Breast epithelium (tissue), 4 donors: ENCODE results near the gene UPP2. TPM values are rescaled to one million over a fixed set of nuclear protein-coding genes. Genes with fewer than 3 reads are reported as not detected.

Experiments used
- DNase-seq, 2 donors: peaks; one replicate each; pipeline ENCODE4 v3.0.0-alpha.2; 2019; ENCODE audit warnings: low spot score in 2 of 2
- H3K27ac ChIP-seq, 2 donors: fragments of 200-600 bp; sonication (generic) in 1 of 2; one replicate each; pipeline ENCODE4 v1.5.1; 2016 to 2019; ENCODE audit warnings: mild to moderate bottlenecking in 1 of 2
- H3K27me3 ChIP-seq, 2 donors: fragments of 200-600 bp; sonication (generic) in 1 of 2; one replicate each; pipeline versions ENCODE4 v1.5.1 to v1.6.0; 2017 to 2019; ENCODE audit warnings: control low read depth in 1 of 2, mild to moderate bottlenecking in 1 of 2
- H3K36me3 ChIP-seq: fragments of 200-600 bp; one replicate; pipeline ENCODE4 v1.5.1; 2019
- H3K4me1 ChIP-seq, 2 donors: fragments of 200-600 bp; sonication (generic); one replicate each; pipeline ENCODE4 v1.5.1; 2016 to 2019; ENCODE audit warnings: control low read depth in 1 of 2
- H3K4me3 ChIP-seq, 3 donors: fragments of 200-600 bp; sonication (generic); 1 replicate in 2 of 3; 2 replicates in 1 of 3; pipeline ENCODE4 v1.5.1; 2016 to 2019; ENCODE audit warnings: mild to moderate bottlenecking in 3 of 3, moderate library complexity in 2 of 3
- H3K9me3 ChIP-seq, 2 donors: fragments of 200-600 bp; sonication (generic) in 1 of 2; one replicate each; pipeline ENCODE4 v1.5.1; 2016 to 2019; ENCODE audit warnings: control low read depth in 1 of 2
- POLR2A ChIP-seq: fragments of 450-650 bp; IDR thresholded peaks from one replicate; pipeline ENCODE4 v1.6.1; 2016; ENCODE audit warnings: antibody characterized with exemption, mild to moderate bottlenecking, moderate library complexity
- POLR2AphosphoS5 ChIP-seq, 3 donors: sonication (generic); formaldehyde crosslinking; IDR thresholded peaks; one replicate each; pipeline ENCODE4 v1.6.1; 2017; ENCODE audit warnings: antibody characterized with exemption in 3 of 3
- intact Hi-C: fragments of 100-400 bp; cut with DNase I; formaldehyde crosslinking; loops from one replicate; pipeline ENCODE4 v1.15.1; 2023; ENCODE audit warnings: low total_unique reads
- total RNA-seq, 3 donors: library from RNA; depleted of rRNA; stranded (reverse); fragments of >200 nt; gene quantifications; one replicate each; pipeline ENCODE4 v1.1.0, GENCODE V29; 2016
- TF ChIP-seq, protein P1 (sequence below), 3 donors: fragments of 450-650 bp; IDR thresholded peaks; one replicate each; pipeline ENCODE4 v1.5.1; 2016 to 2017; ENCODE audit warnings: antibody characterized with exemption in 3 of 3, mild to moderate bottlenecking in 3 of 3, moderate library complexity in 3 of 3

The UPP2 gene
- under 1 TPM in 1 of 3 donors, not detected in 2; 0.16 TPM for total RNA-seq

DNA sequence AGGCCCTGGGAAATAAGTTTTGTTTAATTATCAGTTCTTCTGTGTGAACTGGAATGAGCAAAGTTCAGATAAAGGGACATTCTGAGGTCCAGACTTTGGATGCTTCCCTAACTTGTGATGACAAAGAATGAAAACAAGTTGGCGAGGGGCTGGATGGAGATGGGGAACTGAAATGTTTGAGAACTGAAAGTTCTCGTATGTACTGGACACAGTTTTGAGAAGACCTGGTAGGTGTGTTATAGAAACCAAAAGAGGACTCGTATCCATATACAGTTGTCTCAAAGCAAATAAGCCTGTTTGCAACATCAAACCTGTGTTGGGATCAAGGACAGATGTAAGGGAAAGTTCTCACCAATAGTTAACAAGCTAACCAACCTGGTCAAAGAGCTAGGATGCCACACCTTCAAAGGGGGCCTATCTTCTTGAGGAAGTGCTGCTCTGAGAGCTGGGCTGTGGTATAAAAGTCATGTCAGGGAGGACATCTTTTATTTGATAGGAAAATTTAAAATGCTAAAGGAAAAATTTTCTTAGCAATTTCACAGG, at the start of gene UPP2:
Gene UPP2, plus strand, starts transcription at position 493 of the 543 bp plus-strand sequence. CDS start 188 bp downstream, outside the sequence.
- intact Hi-C loops, result no loop called here
- H3K4me1 ChIP-seq, result no peaks in the 10 kb centered on the region
- H3K27ac ChIP-seq, result no peak within 1 kb of the TSS
- H3K36me3 ChIP-seq, result no peaks in the 10 kb centered on the region
- H3K9me3 ChIP-seq, result no peaks in the 10 kb centered on the region
- TF ChIP-seq, protein P1, sequence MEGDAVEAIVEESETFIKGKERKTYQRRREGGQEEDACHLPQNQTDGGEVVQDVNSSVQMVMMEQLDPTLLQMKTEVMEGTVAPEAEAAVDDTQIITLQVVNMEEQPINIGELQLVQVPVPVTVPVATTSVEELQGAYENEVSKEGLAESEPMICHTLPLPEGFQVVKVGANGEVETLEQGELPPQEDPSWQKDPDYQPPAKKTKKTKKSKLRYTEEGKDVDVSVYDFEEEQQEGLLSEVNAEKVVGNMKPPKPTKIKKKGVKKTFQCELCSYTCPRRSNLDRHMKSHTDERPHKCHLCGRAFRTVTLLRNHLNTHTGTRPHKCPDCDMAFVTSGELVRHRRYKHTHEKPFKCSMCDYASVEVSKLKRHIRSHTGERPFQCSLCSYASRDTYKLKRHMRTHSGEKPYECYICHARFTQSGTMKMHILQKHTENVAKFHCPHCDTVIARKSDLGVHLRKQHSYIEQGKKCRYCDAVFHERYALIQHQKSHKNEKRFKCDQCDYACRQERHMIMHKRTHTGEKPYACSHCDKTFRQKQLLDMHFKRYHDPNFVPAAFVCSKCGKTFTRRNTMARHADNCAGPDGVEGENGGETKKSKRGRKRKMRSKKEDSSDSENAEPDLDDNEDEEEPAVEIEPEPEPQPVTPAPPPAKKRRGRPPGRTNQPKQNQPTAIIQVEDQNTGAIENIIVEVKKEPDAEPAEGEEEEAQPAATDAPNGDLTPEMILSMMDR (IDR thresholded peaks at IDR 0.05), result no peak
- TF ChIP-seq POLR2A, result no peak
- no peak for TF ChIP-seq POLR2AphosphoS5 (IDR thresholded peaks at IDR 0.05)
- no peak for DNase-seq
- H3K4me3 ChIP-seq, result no peak within 1 kb of the TSS
- no peaks in the 10 kb centered on the region for H3K27me3 ChIP-seq

DNA sequence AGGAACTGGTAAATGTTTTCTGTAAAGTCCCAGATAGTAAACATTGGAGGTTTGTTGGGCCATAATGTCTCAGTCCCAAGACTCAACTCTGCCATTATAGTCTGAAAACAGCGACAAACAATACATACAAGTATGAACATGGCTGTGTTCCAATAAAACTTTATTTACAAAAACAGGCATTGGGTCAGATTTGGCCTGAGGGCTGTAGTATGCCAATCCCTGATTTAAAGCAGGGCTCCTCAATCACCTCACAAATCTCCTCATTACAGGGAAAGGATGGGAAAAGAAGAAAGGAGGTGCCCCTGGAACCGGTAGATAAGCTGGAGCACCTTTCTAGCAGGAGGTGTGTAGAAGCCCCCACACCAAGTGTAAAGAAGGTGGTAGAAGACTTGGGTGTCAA, 48.9 kb upstream of the UPP2 start:
- TF ChIP-seq POLR2AphosphoS5 (IDR thresholded peaks at IDR 0.05), result no peak
- TF ChIP-seq, protein P1 (IDR thresholded peaks at IDR 0.05), result no peak
- no peak for TF ChIP-seq POLR2A
- Histone ChIP-seq H3K36me3 (no peaks in the 10 kb centered on the region), H3K9me3 (no peaks in the 10 kb centered on the region), H3K4me3 (no peak overlapping the region), H3K27me3 (no peaks in the 10 kb centered on the region), H3K4me1 (no peaks in the 10 kb centered on the region), H3K27ac (no peak overlapping the region)
- intact Hi-C loops, result no loop called here
- no peak for DNase-seq

DNA sequence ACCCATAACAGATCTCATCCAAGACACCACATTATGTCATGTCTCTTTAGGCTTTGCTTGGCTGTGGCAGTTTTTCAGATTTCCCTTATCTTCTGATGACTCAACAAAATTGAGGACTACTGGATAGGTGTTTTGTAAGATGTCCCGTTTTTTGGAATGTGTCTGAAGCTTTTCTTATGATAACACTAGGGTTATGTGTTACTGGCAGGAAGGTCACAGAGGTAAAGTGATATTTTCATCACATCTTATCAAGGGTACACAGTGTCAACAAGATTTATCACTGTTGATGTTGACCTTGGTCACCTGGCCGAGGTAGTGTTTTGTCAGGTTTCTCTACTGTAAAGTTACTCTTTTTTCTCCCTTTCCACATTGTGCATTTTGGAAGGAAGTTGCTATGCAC, 44.8 kb upstream of the UPP2 start:
- TF ChIP-seq, protein P1 (IDR thresholded peaks at IDR 0.05), result no peak
- TF ChIP-seq POLR2AphosphoS5 (IDR thresholded peaks at IDR 0.05) (no peak), POLR2A (no peak)
- Histone ChIP-seq H3K4me3 (no peak overlapping the region), H3K9me3 (no peaks in the 10 kb centered on the region), H3K27me3 (no peaks in the 10 kb centered on the region), H3K27ac (no peak overlapping the region), H3K36me3 (no peaks in the 10 kb centered on the region), H3K4me1 (no peaks in the 10 kb centered on the region)
- no peak for DNase-seq
- intact Hi-C loops, result no loop called here

- no peaks in the 10 kb centered on the region for H3K9me3 ChIP-seq
- H3K36me3 ChIP-seq, result no peaks in the 10 kb centered on the region
- intact Hi-C loops, result no loop called here
- no peak for DNase-seq
- no peak overlapping the region for H3K27ac ChIP-seq
- TF ChIP-seq, protein P1 (IDR thresholded peaks at IDR 0.05), result no peak
- TF ChIP-seq POLR2AphosphoS5 (IDR thresholded peaks at IDR 0.05) (no peak), POLR2A (no peak)
- H3K4me1 ChIP-seq, result no peaks in the 10 kb centered on the region
- no peaks in the 10 kb centered on the region for H3K27me3 ChIP-seq
- no peak overlapping the region for H3K4me3 ChIP-seq
Measured at GRCh38 chr2:158060160-158060834, 41.4 kb upstream of the UPP2 start.

DNA sequence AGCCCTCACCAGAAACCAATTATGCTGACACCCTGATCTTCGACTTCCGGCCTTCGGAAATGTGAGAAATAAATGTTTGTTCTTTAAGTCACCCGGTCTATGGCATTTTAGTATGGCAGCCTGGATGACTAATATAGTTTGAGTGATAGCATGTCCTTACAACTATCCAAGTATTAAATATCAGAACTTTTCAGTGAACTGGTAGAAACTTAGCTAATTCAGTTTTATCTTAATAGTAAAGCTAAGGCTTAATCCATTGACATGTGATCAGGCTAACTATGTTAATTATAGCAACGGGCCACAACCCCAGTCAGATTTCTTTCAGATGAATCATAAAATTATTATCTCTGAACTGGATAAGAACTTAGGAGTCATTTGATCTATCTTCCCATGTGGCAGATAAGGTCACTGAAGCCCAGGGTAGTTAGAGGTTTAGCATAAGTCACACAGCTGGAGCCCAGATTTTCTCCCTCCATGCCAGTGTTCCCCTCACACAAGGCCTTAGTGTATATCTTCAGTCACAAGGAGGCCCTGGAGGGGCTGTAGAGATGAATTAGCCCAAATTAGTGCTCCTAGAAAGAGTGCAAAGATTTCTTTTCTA, 40.7 kb upstream of the UPP2 start:
- TF ChIP-seq, protein P1 (IDR thresholded peaks at IDR 0.05), result no peak
- TF ChIP-seq POLR2A (no peak), POLR2AphosphoS5 (IDR thresholded peaks at IDR 0.05) (no peak)
- Histone ChIP-seq H3K9me3 (no peaks in the 10 kb centered on the region), H3K27me3 (no peaks in the 10 kb centered on the region), H3K4me1 (no peaks in the 10 kb centered on the region), H3K27ac (no peak overlapping the region), H3K4me3 (no peak overlapping the region), H3K36me3 (no peaks in the 10 kb centered on the region)
- intact Hi-C loops, result no loop called here
- no peak for DNase-seq
